NK-92 (cell line): ENCODE results near the gene PCAT7.
"Not testable (repeated sequence)": the region's sequence is repeated elsewhere in the genome, so short reads cannot be mapped to it uniquely, and the experiment has no call there.

Experiments used
- DNase-seq: peaks from one replicate; lab custom pipeline; 2025; ENCODE audit not compliant: unreplicated experiment; lab: John Stamatoyannopoulos, UW

Gene PCAT7

GRCh38 chr9:94554439-94555331 lies at the start of gene PCAT7:
Gene PCAT7, plus strand, starts transcription at chr9:94555083.
- no peak for DNase-seq

- DNase-seq, result not testable (repeated sequence)
Measured at GRCh38 chr9:94506370-94506769, 48.5 kb upstream of the PCAT7 start.

GRCh38 chr9:94507531-94508258 lies 47.2 kb upstream of the PCAT7 start:
- DNase-seq, result no peak

- DNase-seq, result no peak
Measured at GRCh38 chr9:94511134-94511954, 43.5 kb upstream of the PCAT7 start.

GRCh38 chr9:94511955-94512265 lies 43.0 kb upstream of the PCAT7 start:
- DNase-seq, result no peak

GRCh38 chr9:94514722-94515121 lies 40.2 kb upstream of the PCAT7 start:
- no peak for DNase-seq

- no peak for DNase-seq
Measured at GRCh38 chr9:94517254-94517653, 37.6 kb upstream of the PCAT7 start.

GRCh38 chr9:94525396-94526035 lies 29.4 kb upstream of the PCAT7 start:
- no peak for DNase-seq

- DNase-seq, result no peak
Measured at GRCh38 chr9:94526271-94526670, 28.6 kb upstream of the PCAT7 start.

GRCh38 chr9:94526951-94527350 lies 27.9 kb upstream of the PCAT7 start:
- no peak for DNase-seq

- no peak for DNase-seq
Measured at GRCh38 chr9:94528886-94529285, 26.0 kb upstream of the PCAT7 start.

- DNase-seq, result no peak
Measured at GRCh38 chr9:94533155-94533554, 21.7 kb upstream of the PCAT7 start.

- DNase-seq, result no peak
Measured at GRCh38 chr9:94533601-94534000, 21.3 kb upstream of the PCAT7 start.

- DNase-seq, result no peak
Measured at GRCh38 chr9:94534901-94535300, 20.0 kb upstream of the PCAT7 start.

- no peak for DNase-seq
Measured at GRCh38 chr9:94538908-94539307, 16.0 kb upstream of the PCAT7 start.

- DNase-seq, result not testable (repeated sequence)
Measured at GRCh38 chr9:94544335-94544734, 10.5 kb upstream of the PCAT7 start.

- no peak for DNase-seq
Measured at GRCh38 chr9:94545940-94546339, 8.9 kb upstream of the PCAT7 start.

GRCh38 chr9:94553029-94553938 lies 1.6 kb upstream of the PCAT7 start:
- no peak for DNase-seq

GRCh38 chr9:94554078-94554438 lies 825 bp upstream of the PCAT7 start:
- DNase-seq, result no peak

- no peak for DNase-seq
Measured at GRCh38 chr9:94557376-94557775, 2.5 kb downstream of the PCAT7 start.
